ENCODE data around the gene CAMKMT. TPM values are rescaled to one million over a fixed set of nuclear protein-coding genes. Genes with fewer than 3 reads are reported as not detected.
A peak's percentile ranks its signal among the peaks of the same experiment; 100 is the strongest.

Gene CAMKMT
- total RNA-seq, 1 experiment from 2014 or later, result 2.7 TPM

DNA sequence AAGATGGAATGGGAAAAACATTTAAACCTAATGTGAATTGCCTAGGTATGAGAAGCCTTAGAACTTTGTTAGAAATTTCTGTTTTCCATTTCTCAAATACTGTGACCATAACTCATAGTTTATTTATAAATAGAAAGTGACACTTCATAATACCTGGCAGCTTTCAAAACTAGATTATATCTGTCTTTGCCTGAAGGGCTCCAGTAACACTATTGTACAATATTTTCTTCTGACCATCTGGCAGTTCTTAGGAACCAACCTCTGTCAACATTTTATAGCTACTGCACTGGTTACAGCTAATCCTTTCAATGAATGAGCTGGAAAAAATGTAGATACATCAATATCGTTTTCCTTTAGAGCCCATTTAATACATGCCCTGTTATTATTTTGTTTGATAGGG, 237.4 kb downstream of the CAMKMT start:
- ChIA-PET CTCF (interaction anchor here (1.2 kb wide), 1 partner anchor 119 kb away, joined by 3 read pairs; no protein-coding TSS in a partner anchor), POLR2A (ENCODE audit: unreplicated experiment) (no interaction called here)
- Histone ChIP-seq H2AFZ (ENCODE audit: low read length) (no peak overlapping the region), H3K27ac (ENCODE audit: low read length) (no peak overlapping the region), H3K79me2 (ENCODE audit: low read length) (no peaks in the 10 kb centered on the region), H3K4me1 (ENCODE audit: insufficient read depth, low read length) (no peaks in the 10 kb centered on the region; the same call in 1 of the 2 replicates), H3K4me3 (ENCODE audit: low read length) (no peak overlapping the region), H4K20me1 (ENCODE audit: low read length) (no peaks in the 10 kb centered on the region), H3K9me2 (replicated peaks; ENCODE audit: low read length) (no peaks in the 10 kb centered on the region), H3K9ac (ENCODE audit: low read length) (no peak overlapping the region), H3K36me3 (ENCODE audit: low read depth, low read length) (no peaks in the 10 kb centered on the region), H3K9me3 (ENCODE audit: low read length) (no peaks in the 10 kb centered on the region), H3F3A (ENCODE audit: low read length, unreplicated experiment) (no peaks in the 10 kb centered on the region), H3K4me2 (ENCODE audit: low read length) (no peak overlapping the region), H3K27me3 (ENCODE audit: low read length) (no peaks in the 10 kb centered on the region)
- DNase-seq, result peak; percentile 34
- BruUV-seq (replicated peaks), result no TSS peak
- TF ChIP-seq EZH2phosphoT487 (IDR thresholded peaks at IDR 0.05; ENCODE audit: borderline replicate concordance, low read length) (no peak), EZH2 (IDR thresholded peaks at IDR 0.05; ENCODE audit: low read length, unreplicated experiment) (no peak)
- TF ChIP-seq, protein P1, sequence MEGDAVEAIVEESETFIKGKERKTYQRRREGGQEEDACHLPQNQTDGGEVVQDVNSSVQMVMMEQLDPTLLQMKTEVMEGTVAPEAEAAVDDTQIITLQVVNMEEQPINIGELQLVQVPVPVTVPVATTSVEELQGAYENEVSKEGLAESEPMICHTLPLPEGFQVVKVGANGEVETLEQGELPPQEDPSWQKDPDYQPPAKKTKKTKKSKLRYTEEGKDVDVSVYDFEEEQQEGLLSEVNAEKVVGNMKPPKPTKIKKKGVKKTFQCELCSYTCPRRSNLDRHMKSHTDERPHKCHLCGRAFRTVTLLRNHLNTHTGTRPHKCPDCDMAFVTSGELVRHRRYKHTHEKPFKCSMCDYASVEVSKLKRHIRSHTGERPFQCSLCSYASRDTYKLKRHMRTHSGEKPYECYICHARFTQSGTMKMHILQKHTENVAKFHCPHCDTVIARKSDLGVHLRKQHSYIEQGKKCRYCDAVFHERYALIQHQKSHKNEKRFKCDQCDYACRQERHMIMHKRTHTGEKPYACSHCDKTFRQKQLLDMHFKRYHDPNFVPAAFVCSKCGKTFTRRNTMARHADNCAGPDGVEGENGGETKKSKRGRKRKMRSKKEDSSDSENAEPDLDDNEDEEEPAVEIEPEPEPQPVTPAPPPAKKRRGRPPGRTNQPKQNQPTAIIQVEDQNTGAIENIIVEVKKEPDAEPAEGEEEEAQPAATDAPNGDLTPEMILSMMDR (conservative IDR thresholded peaks at IDR 0.05; ENCODE audit: low read depth, low read length), result no peak
- peak; percentile 46 for ATAC-seq
- intact Hi-C loops (cut with micrococcal nuclease), result no loop called here

DNA sequence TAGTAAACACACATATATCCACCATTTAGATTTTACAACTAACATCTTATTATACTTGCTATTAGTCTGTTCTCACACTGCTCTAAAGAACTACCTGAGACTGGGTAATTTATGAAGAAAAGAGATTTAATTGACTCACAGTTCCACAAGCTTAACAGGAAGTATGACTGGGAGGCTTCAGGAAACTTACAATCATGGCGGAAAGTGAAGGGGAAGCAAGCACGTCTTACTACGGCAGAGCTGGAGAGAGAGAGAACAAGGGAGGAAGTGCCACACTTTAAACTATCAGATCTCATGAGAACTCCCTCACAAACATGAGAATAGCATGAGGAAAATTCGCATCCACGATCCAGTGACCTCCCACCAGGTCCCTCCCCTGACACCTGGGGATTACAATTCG, 240.7 kb downstream of the CAMKMT start:
- no peaks in the 10 kb centered on the region for H3F3A ChIP-seq (ENCODE audit: low read length, unreplicated experiment)
- no peaks in the 10 kb centered on the region for H3K36me3 ChIP-seq (ENCODE audit: low read depth, low read length)
- intact Hi-C loops (cut with micrococcal nuclease), result no loop called here
- TF ChIP-seq EZH2phosphoT487 (IDR thresholded peaks at IDR 0.05; ENCODE audit: borderline replicate concordance, low read length) (no peak), EZH2 (IDR thresholded peaks at IDR 0.05; ENCODE audit: low read length, unreplicated experiment) (no peak)
- TF ChIP-seq, protein P1 (conservative IDR thresholded peaks at IDR 0.05; ENCODE audit: low read depth, low read length), result no peak
- DNase-seq, result no peak
- CTCF ChIA-PET, result no interaction called here
- ATAC-seq, result no peak
- no TSS peak for BruUV-seq (replicated peaks)
- no peaks in the 10 kb centered on the region for H3K9me2 ChIP-seq (replicated peaks; ENCODE audit: low read length)
- no peaks in the 10 kb centered on the region; the same call in 1 of the 2 replicates for H3K4me1 ChIP-seq (ENCODE audit: insufficient read depth, low read length)
- H2AFZ ChIP-seq (ENCODE audit: low read length), result no peak overlapping the region
- POLR2A ChIA-PET (ENCODE audit: unreplicated experiment), result interaction anchor here (0.6 kb wide), 1 partner anchor 90 kb away, joined by 4 read pairs; no protein-coding TSS in a partner anchor
- no peak overlapping the region for H3K27ac ChIP-seq (ENCODE audit: low read length)
- H3K4me3 ChIP-seq (ENCODE audit: low read length), result no peak overlapping the region
- H3K9me3 ChIP-seq (ENCODE audit: low read length), result no peaks in the 10 kb centered on the region
- no peaks in the 10 kb centered on the region for H3K27me3 ChIP-seq (ENCODE audit: low read length)
- H3K9ac ChIP-seq (ENCODE audit: low read length), result no peak overlapping the region
- no peak overlapping the region for H3K4me2 ChIP-seq (ENCODE audit: low read length)
- no peaks in the 10 kb centered on the region for H4K20me1 ChIP-seq (ENCODE audit: low read length)
- H3K79me2 ChIP-seq (ENCODE audit: low read length), result no peaks in the 10 kb centered on the region

DNA sequence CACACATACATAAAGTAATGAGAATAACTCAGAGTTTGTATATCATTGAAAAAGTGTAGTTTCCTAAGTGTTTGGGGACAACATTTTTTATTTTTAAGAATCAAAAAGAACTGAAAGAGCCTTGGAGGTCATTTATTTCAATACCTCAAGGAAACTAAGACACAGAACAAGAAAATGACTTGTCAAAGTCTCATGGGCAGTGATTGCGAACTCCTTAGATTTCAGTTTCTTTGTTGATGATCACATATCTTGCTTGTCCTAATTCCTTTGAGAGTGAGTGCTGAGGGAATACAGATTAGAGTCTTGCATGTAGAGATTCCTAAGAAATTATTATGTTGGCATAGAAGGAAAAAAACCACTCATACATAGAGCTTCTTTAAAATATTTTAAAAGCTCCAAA, 243.8 kb downstream of the CAMKMT start:
- Histone ChIP-seq H3K9ac (ENCODE audit: low read length) (no peak overlapping the region), H4K20me1 (ENCODE audit: low read length) (no peaks in the 10 kb centered on the region), H3F3A (ENCODE audit: low read length, unreplicated experiment) (no peaks in the 10 kb centered on the region), H3K36me3 (ENCODE audit: low read depth, low read length) (no peaks in the 10 kb centered on the region), H3K4me1 (ENCODE audit: insufficient read depth, low read length) (no peaks in the 10 kb centered on the region), H3K79me2 (ENCODE audit: low read length) (no peaks in the 10 kb centered on the region), H3K4me3 (ENCODE audit: low read length) (no peak overlapping the region), H3K9me3 (ENCODE audit: low read length) (no peaks in the 10 kb centered on the region), H3K27me3 (ENCODE audit: low read length) (no peaks in the 10 kb centered on the region), H3K9me2 (replicated peaks; ENCODE audit: low read length) (no peaks in the 10 kb centered on the region), H3K4me2 (ENCODE audit: low read length) (no peak overlapping the region), H3K27ac (ENCODE audit: low read length) (no peak overlapping the region), H2AFZ (ENCODE audit: low read length) (no peak overlapping the region)
- TF ChIP-seq EZH2 (IDR thresholded peaks at IDR 0.05; ENCODE audit: low read length, unreplicated experiment), result no peak
- no peak for TF ChIP-seq EZH2phosphoT487 (IDR thresholded peaks at IDR 0.05; ENCODE audit: borderline replicate concordance, low read length)
- TF ChIP-seq, protein P1 (conservative IDR thresholded peaks at IDR 0.05; ENCODE audit: low read depth, low read length), result no peak
- ChIA-PET CTCF (no interaction called here), POLR2A (ENCODE audit: unreplicated experiment) (no interaction called here)
- no TSS peak for BruUV-seq (replicated peaks)
- ATAC-seq (no peak), DNase-seq (no peak)
- intact Hi-C loops (cut with micrococcal nuclease), result no loop called here

Measured in PC-3 (cell line).